Measurements from ENCODE around the gene MACROD2. TPM values are rescaled to one million over a fixed set of nuclear protein-coding genes. Genes with fewer than 3 reads are reported as not detected.

MACROD2 gene
- total and polyA plus RNA-seq, 2 of the 4 experiments (the other 2 are of a cell fraction) = not detected

- intact Hi-C loops (cut with micrococcal nuclease) = no loop called here
- no peak overlapping the region for H2BK20ac ChIP-seq (ENCODE audit: low read depth, low read length)
- no peak overlapping the region for H4K8ac ChIP-seq (ENCODE audit: low read depth in 2 of 2, low read length in 2 of 2)
- H2BK5ac ChIP-seq (ENCODE audit: low read depth, low read length, poor library complexity, severe bottlenecking) = no peak overlapping the region
- no peak overlapping the region for H3K4me3 ChIP-seq (ENCODE audit: insufficient read depth, low read depth, low read length)
- H4K20me1 ChIP-seq (ENCODE audit: insufficient read depth, low read length) = no peaks in the 10 kb centered on the region
- no CpG with 5 or more reads among the region's 3 CpGs for WGBS, 2 experiments (ENCODE audit: extremely low coverage in 2 of 2, insufficient read length in 1 of 2)
- no peaks in the 10 kb centered on the region for H3K27me3 ChIP-seq (ENCODE audit: control insufficient read depth, insufficient read depth, low read length)
- no peak overlapping the region for H3K56ac ChIP-seq (ENCODE audit: extremely low read depth, insufficient read depth, low read length)
- no peaks in the 10 kb centered on the region; the same call in none of the 2 replicates for H3K9me3 ChIP-seq (ENCODE audit: control insufficient read depth, insufficient read depth, low read length)
- CTCF ChIA-PET = no interaction called here
- no peak overlapping the region for H2AK5ac ChIP-seq (ENCODE audit: low read depth, low read length)
- no peak overlapping the region for H3K18ac ChIP-seq (ENCODE audit: low read depth, low read length)
- TF ChIP-seq ELK1 (IDR thresholded peaks at IDR 0.05; ENCODE audit: borderline replicate concordance, low read depth, low read length) = no peak
- no peak for TF ChIP-seq RCOR1 (IDR thresholded peaks at IDR 0.05; ENCODE audit: insufficient replicate concordance, low read length)
- TF ChIP-seq USF2 (IDR thresholded peaks at IDR 0.05; ENCODE audit: low read depth, low read length) = no peak
- no peak for TF ChIP-seq CHD1 (IDR thresholded peaks at IDR 0.05; ENCODE audit: low read depth, low read length)
- no peak for TF ChIP-seq SMC3 (IDR thresholded peaks at IDR 0.05; ENCODE audit: low read depth, low read length)
- TF ChIP-seq MXI1 (IDR thresholded peaks at IDR 0.05; ENCODE audit: borderline replicate concordance, low read depth, low read length) = no peak
- no peak for TF ChIP-seq MAFK (IDR thresholded peaks at IDR 0.05; ENCODE audit: low read depth, low read length)
- no peak for TF ChIP-seq POLR2A (IDR thresholded peaks at IDR 0.05; ENCODE audit: low read depth, low read length)
- no peak for TF ChIP-seq FOS (IDR thresholded peaks at IDR 0.05; ENCODE audit: low read depth, low read length)
- TF ChIP-seq RAD21 (IDR thresholded peaks at IDR 0.05; ENCODE audit: low read length) = no peak
- TF ChIP-seq RFX5 (IDR thresholded peaks at IDR 0.05; ENCODE audit: low read depth, low read length) = no peak
- no peak for TF ChIP-seq BHLHE40 (IDR thresholded peaks at IDR 0.05; ENCODE audit: low read depth, low read length)
- TF ChIP-seq CTCF (conservative IDR thresholded peaks at IDR 0.05; ENCODE audit: low read depth, low read length) = no peak
- TF ChIP-seq MAZ (IDR thresholded peaks at IDR 0.05; ENCODE audit: borderline replicate concordance, low read depth, low read length) = no peak
- no peak for TF ChIP-seq NFE2L2 (IDR thresholded peaks at IDR 0.05; ENCODE audit: low read depth, low read length)
- no peak for TF ChIP-seq CEBPB (IDR thresholded peaks at IDR 0.05; ENCODE audit: low read depth, low read length)
- dilution Hi-C loops (cut with HindIII; ENCODE audit: low sequenced_read_pairs, unreplicated experiment) = no loop called here
- no peaks in the 10 kb centered on the region for H3K4me1 ChIP-seq (ENCODE audit: control insufficient read depth, insufficient read depth, low read length)
- no peak overlapping the region for H2AK9ac ChIP-seq (replicated peaks; ENCODE audit: low read depth, low read length, poor library complexity)
- H4K5ac ChIP-seq (ENCODE audit: low read depth, low read length) = no peak overlapping the region
- no peak overlapping the region for H3K9ac ChIP-seq (ENCODE audit: low read depth, low read length)
- POLR2A ChIA-PET (ENCODE audit: unreplicated experiment) = no interaction called here
- H3K4me2 ChIP-seq (ENCODE audit: low read depth, low read length) = no peak overlapping the region
- H3K36me3 ChIP-seq (ENCODE audit: control insufficient read depth, insufficient read depth, low read length) = no peaks in the 10 kb centered on the region
- no peak overlapping the region for H3K14ac ChIP-seq (replicated peaks; ENCODE audit: low read depth, low read length)
- no peak overlapping the region for H2BK120ac ChIP-seq (ENCODE audit: low read depth, low read length)
- H2BK15ac ChIP-seq (ENCODE audit: low read depth, low read length) = no peak overlapping the region
- H3K4ac ChIP-seq (ENCODE audit: low read depth, low read length) = no peak overlapping the region
- BruUV-seq (replicated peaks) = no TSS peak
- DNase-seq = no peak
- no peak for ATAC-seq (ENCODE audit: low read depth)
- no peak overlapping the region for H3K23ac ChIP-seq (ENCODE audit: low read depth, low read length)
- H3K27ac ChIP-seq (ENCODE audit: insufficient read depth, low read length) = no peak overlapping the region
- H2AFZ ChIP-seq (replicated peaks; ENCODE audit: low read length, poor library complexity) = no peak overlapping the region
- no peak overlapping the region for H4K91ac ChIP-seq (ENCODE audit: insufficient read depth, low read depth, low read length)
- in situ Hi-C loops (cut with MboI; ENCODE audit: low sequenced_read_pairs) = no loop called here
- H3K79me1 ChIP-seq (ENCODE audit: low read depth in 1 of 2, low read length in 2 of 2) = no peaks in the 10 kb centered on the region
- no peaks in the 10 kb centered on the region for H3K9me1 ChIP-seq (ENCODE audit: insufficient read depth, low read length)
These were observed 1941.9 kb downstream of the MACROD2 start for GRCh38 chr20:15937179-15937578.

Measured in IMR-90 (cell line).